A549 (cell line): Measurements from ENCODE around the gene FHIT. TPM values are rescaled to one million over a fixed set of nuclear protein-coding genes. Genes with fewer than 3 reads are reported as not detected.

Source experiments
- ATAC-seq, 2 experiments: fragments of 200-7000 bp in 1 of 2; fragments of >200 bp in 1 of 2; cut with Nextera tagmentation in 1 of 2; cut with Tn5 transposase in 1 of 2; 3 replicates each; pipeline versions ENCODE4 v1.8.0 to v1.9.1; 2018 to 2020; ENCODE audit warnings: mild to moderate bottlenecking in 1 of 2, moderate library complexity in 1 of 2
- CTCF ChIA-PET: fragments of 300-600 bp; sonication (Branson Sonifier 250); formaldehyde crosslinking; extraction: SDS; loops from one replicate; lab custom pipeline; 2021; ENCODE audit warnings: antibody characterized with exemption, inconsistent platforms; lab: Yijun Ruan, JAX
- POLR2A ChIA-PET: fragments of 350-600 bp; formaldehyde crosslinking; extraction: SDS; loops from one replicate; lab custom pipeline; 2021; ENCODE audit warnings: antibody characterized with exemption, inconsistent platforms; lab: Yijun Ruan, JAX
- DNase-seq, 2 experiments: peaks; one replicate each; pipeline versions ENCODE4 v3.0.0 to v3.0.0-alpha.2; 2011 to 2016; ENCODE audit warnings: low read depth in 1 of 2, low spot score in 1 of 2
- FAIRE-seq: peaks from 2 replicates; lab custom pipeline; 2011; peaks lifted over from hg19 to GRCh38; lab: Jason Lieb, UNC
- H3K27ac ChIP-seq, 2 experiments: fragments of >200 bp; sonication (Bioruptor Twin); formaldehyde crosslinking; 3 replicates each; pipeline ENCODE4 v1.5.1; 2016 to 2017
- H3K4me1 ChIP-seq: fragments of >200 bp; sonication (Bioruptor Twin); formaldehyde crosslinking; 3 replicates; pipeline ENCODE4 v1.6.1; 2016
- H3K4me2 ChIP-seq: fragments of >200 bp; sonication (Bioruptor Twin); formaldehyde crosslinking; 3 replicates; pipeline ENCODE4 v1.6.1; 2016
- H3K4me3 ChIP-seq: fragments of >200 bp; sonication (Bioruptor Twin); formaldehyde crosslinking; 3 replicates; pipeline ENCODE4 v1.5.1; 2016
- H3K9me3 ChIP-seq: fragments of >200 bp; sonication (Bioruptor Twin); formaldehyde crosslinking; 3 replicates; pipeline ENCODE4 v1.6.1; 2016
- BCL3 ChIP-seq: fragments of >200 bp; sonication (Bioruptor Twin); formaldehyde crosslinking; IDR thresholded peaks from 3 replicates; pipeline ENCODE4 v1.6.1; 2016
- BHLHE40 ChIP-seq: IDR thresholded peaks from 2 replicates; pipeline ENCODE4 v1.6.1; 2012; ENCODE audit warnings: low read depth, low read length, inconsistent platforms
- CHD2 ChIP-seq: fragments of 150-350 bp; IDR thresholded peaks from 2 replicates; pipeline ENCODE4 v1.6.1; 2014; ENCODE audit warnings: low read length; ENCODE audit not compliant: partially characterized antibody
- CHD4 ChIP-seq: fragments of 200-600 bp; sonication (generic); IDR thresholded peaks from 2 replicates; pipeline ENCODE4 v1.6.1; 2016; ENCODE audit warnings: antibody characterized with exemption, mild to moderate bottlenecking, borderline replicate concordance
- E2F6 ChIP-seq: IDR thresholded peaks from 2 replicates; pipeline ENCODE4 v1.6.1; 2012; ENCODE audit warnings: low read depth, borderline replicate concordance
- EHMT2 ChIP-seq: fragments of 200-600 bp; sonication (generic); IDR thresholded peaks from 2 replicates; pipeline ENCODE4 v1.6.1; 2016; ENCODE audit warnings: antibody characterized with exemption, low read depth, mild to moderate bottlenecking, moderate library complexity
- ELK1 ChIP-seq: fragments of 150-350 bp; IDR thresholded peaks from 2 replicates; pipeline ENCODE4 v1.6.1; 2014; ENCODE audit warnings: low read depth, mild to moderate bottlenecking, low read length
- ESRRA ChIP-seq: fragments of 150-350 bp; IDR thresholded peaks from 2 replicates; pipeline ENCODE4 v1.6.1; 2014; ENCODE audit warnings: mild to moderate bottlenecking, low read length, borderline replicate concordance
- FOSB ChIP-seq: fragments of 250-450 bp; sonication (Bioruptor Pico); IDR thresholded peaks from 2 replicates; pipeline ENCODE4 v1.5.0; 2020; ENCODE audit warnings: mild to moderate bottlenecking, moderate library complexity
- HES2 ChIP-seq: fragments of >200 bp; sonication (Bioruptor Twin); formaldehyde crosslinking; IDR thresholded peaks from 2 replicates; pipeline ENCODE4 v1.6.1; 2016
- HEYL ChIP-seq: fragments of 250-450 bp; sonication (Bioruptor Pico); IDR thresholded peaks from 2 replicates; pipeline ENCODE4 v1.8.0; 2021; ENCODE audit warnings: mild to moderate bottlenecking, moderate library complexity
- HMGXB4 ChIP-seq: fragments of 250-450 bp; sonication (Bioruptor Pico); IDR thresholded peaks from 2 replicates; pipeline ENCODE4 v1.5.0; 2021; ENCODE audit warnings: mild to moderate bottlenecking, moderate library complexity, borderline replicate concordance
- HOXB13 ChIP-seq: fragments of 250-450 bp; sonication (Bioruptor Pico); IDR thresholded peaks from 2 replicates; pipeline ENCODE4 v1.5.0; 2020; ENCODE audit warnings: low read depth, mild to moderate bottlenecking, moderate library complexity
- HOXB5 ChIP-seq: fragments of 250-450 bp; sonication (Bioruptor Pico); IDR thresholded peaks from 2 replicates; pipeline ENCODE4 v1.5.0; 2020; ENCODE audit warnings: mild to moderate bottlenecking, moderate library complexity
- KDM1A ChIP-seq: fragments of 200-600 bp; sonication (generic); IDR thresholded peaks from 2 replicates; pipeline ENCODE4 v1.6.1; 2016; ENCODE audit warnings: low read depth, mild to moderate bottlenecking
- KDM5A ChIP-seq: fragments of 200-600 bp; sonication (generic); IDR thresholded peaks from 2 replicates; pipeline ENCODE4 v1.6.1; 2016; ENCODE audit warnings: antibody characterized with exemption, mild to moderate bottlenecking
- MAFK ChIP-seq: fragments of 450-650 bp; IDR thresholded peaks from 2 replicates; pipeline ENCODE4 v1.6.1; 2014; ENCODE audit not compliant: partially characterized antibody
- MAX ChIP-seq: IDR thresholded peaks from 2 replicates; pipeline ENCODE4 v1.6.1; 2012
- MAZ ChIP-seq: fragments of 150-350 bp; IDR thresholded peaks from 2 replicates; pipeline ENCODE4 v1.6.1; 2014; ENCODE audit warnings: antibody characterized with exemption, low read depth, low read length, borderline replicate concordance
- NFE2L2 ChIP-seq: fragments of 150-350 bp; conservative IDR thresholded peaks from 2 replicates; pipeline ENCODE4 v1.6.1; 2014; ENCODE audit warnings: low read length
- PHF8 ChIP-seq: fragments of 200-600 bp; sonication (generic); IDR thresholded peaks from 2 replicates; pipeline ENCODE4 v1.6.1; 2016; ENCODE audit warnings: low read depth, mild to moderate bottlenecking, antibody characterized with exemption, moderate library complexity, borderline replicate concordance
- POLR2AphosphoS2 ChIP-seq: conservative IDR thresholded peaks from 2 replicates; pipeline ENCODE4 v1.6.1; 2012; ENCODE audit warnings: low read length, improper control_type of control experiment, inconsistent platforms
- RARB ChIP-seq: fragments of 250-450 bp; sonication (Bioruptor Pico); IDR thresholded peaks from 2 replicates; pipeline ENCODE4 v1.8.0; 2021; ENCODE audit warnings: mild to moderate bottlenecking, moderate library complexity
- RCOR1 ChIP-seq: fragments of 150-350 bp; IDR thresholded peaks from 2 replicates; pipeline ENCODE4 v1.6.1; 2014; ENCODE audit warnings: antibody characterized with exemption, low read length, low read depth
- SREBF2 ChIP-seq: fragments of 450-650 bp; IDR thresholded peaks from 2 replicates; pipeline ENCODE4 v1.6.1; 2014; ENCODE audit warnings: mild to moderate bottlenecking, moderate library complexity
- ZC3H11A ChIP-seq: fragments of 450-650 bp; IDR thresholded peaks from 2 replicates; pipeline ENCODE4 v1.6.1; 2014; ENCODE audit warnings: antibody characterized with exemption, mild to moderate bottlenecking
- WGBS: methylation state at CpG from one replicate; pipeline ENCODE4 v1.1.6; 2017; ENCODE audit errors: missing lambda C conversion rate; 5-methylcytosine and 5-hydroxymethylcytosine counted together
- polyA plus RNA-seq, 4 experiments: library from polyadenylated mRNA; depleted of rRNA in 3 of 4; stranded (reverse); fragments of >200 nt; fragmentation: RNase III in 1 of 4; extraction: RNeasy Plus Mini Kit Qiagen cat#74134 plus additional on column Dnase treatment in 1 of 4; gene quantifications; 2 replicates in 3 of 4; 3 replicates in 1 of 4; pipeline ENCODE4 v1.2.3, GENCODE V29; 2011 to 2017

Gene FHIT
- polyA plus RNA-seq, 2 of the 4 experiments (the other 2 are of a cell fraction): 0.76 to 0.92 TPM

GRCh38 chr3:59845386-59845785, 1405.9 kb downstream of the FHIT start:
- no peak overlapping the region for H3K4me2 ChIP-seq
- no peaks in the 10 kb centered on the region for H3K9me3 ChIP-seq
- POLR2A ChIA-PET: no interaction called here
- TF ChIP-seq FOSB (no peak), CHD4 (no peak), NFE2L2 (no peak), HOXB5 (no peak), RARB (CRISPR knock-in tag) (no peak), HES2 (no peak), PHF8 (no peak), MAX (no peak), MAZ (no peak), BHLHE40 (no peak), E2F6 (no peak), HMGXB4 (CRISPR knock-in tag) (no peak), SREBF2 (no peak), MAFK (no peak), CHD2 (no peak), KDM1A (no peak), HOXB13 (CRISPR knock-in tag) (no peak), POLR2AphosphoS2 (no peak), RCOR1 (no peak), ESRRA (no peak)
- TF ChIP-seq, all 56 proteins: peak for 0
- Histone ChIP-seq H3K4me3 (no peak overlapping the region), H3K4me1 (no peaks in the 10 kb centered on the region), H3K27ac (no peak overlapping the region)
- DNase-seq (no peak), FAIRE-seq (no peak), ATAC-seq (no peak)
- CTCF ChIA-PET: no interaction called here
- 29% methylated on average over 1 of the region's 1 CpG for WGBS

- FAIRE-seq (no peak), ATAC-seq (no peak), DNase-seq (no peak)
- Histone ChIP-seq H3K4me1 (no peaks in the 10 kb centered on the region), H3K9me3 (no peaks in the 10 kb centered on the region), H3K4me3 (no peak overlapping the region), H3K27ac (no peak overlapping the region), H3K4me2 (no peak overlapping the region)
- POLR2A ChIA-PET: no interaction called here
- no peak for TF ChIP-seq CHD4
- TF ChIP-seq HEYL (CRISPR knock-in tag): no peak
- no peak for TF ChIP-seq ELK1
- no peak for TF ChIP-seq EHMT2
- no peak for TF ChIP-seq HOXB5
- TF ChIP-seq HES2: no peak
- TF ChIP-seq FOSB: no peak
- TF ChIP-seq ZC3H11A: no peak
- TF ChIP-seq KDM5A: no peak
- no peak for TF ChIP-seq BCL3
- TF ChIP-seq CHD2: no peak
- no peak for TF ChIP-seq KDM1A
- TF ChIP-seq RCOR1: no peak
- WGBS: 79% methylated on average over 1 of the region's 1 CpG
- CTCF ChIA-PET: interaction anchor here (0.7 kb wide), 1 partner anchor 364 kb away, joined by 3 read pairs; no protein-coding TSS in a partner anchor
Observed at GRCh38 chr3:59843821-59844220, 1407.4 kb downstream of the FHIT start.
